BLaER1 (cell line): ENCODE results near the gene GCLC.

Experiments used
- H3K27ac ChIP-seq: shearing (Covaris generic); formaldehyde crosslinking; 2 replicates; pipeline ENCODE4 v1.8.1; 2022
- H3K27me3 ChIP-seq: shearing (Covaris generic); formaldehyde crosslinking; 2 replicates; pipeline ENCODE4 v1.8.1; 2022
- H3K36me3 ChIP-seq: shearing (Covaris generic); formaldehyde crosslinking; 2 replicates; pipeline ENCODE4 v1.8.1; 2022
- H3K4me1 ChIP-seq: shearing (Covaris generic); formaldehyde crosslinking; 2 replicates; pipeline ENCODE4 v1.8.1; 2022
- H3K4me2 ChIP-seq: shearing (Covaris generic); formaldehyde crosslinking; 2 replicates; pipeline ENCODE4 v1.8.1; 2022
- H3K4me3 ChIP-seq: shearing (Covaris generic); formaldehyde crosslinking; 2 replicates; pipeline ENCODE4 v1.8.1; 2022
- H3K9ac ChIP-seq: shearing (Covaris generic); formaldehyde crosslinking; 2 replicates; pipeline ENCODE4 v1.8.1; 2022
- H3K9me3 ChIP-seq: shearing (Covaris generic); formaldehyde crosslinking; 2 replicates; pipeline ENCODE4 v1.8.1; 2022
- H4K20me1 ChIP-seq: shearing (Covaris generic); formaldehyde crosslinking; 2 replicates; pipeline ENCODE4 v1.8.1; 2022
- Cebpa-rat ChIP-seq: shearing (Covaris generic); IDR thresholded peaks from 2 replicates; pipeline ENCODE4 v1.8.1; 2022

Gene GCLC

DNA sequence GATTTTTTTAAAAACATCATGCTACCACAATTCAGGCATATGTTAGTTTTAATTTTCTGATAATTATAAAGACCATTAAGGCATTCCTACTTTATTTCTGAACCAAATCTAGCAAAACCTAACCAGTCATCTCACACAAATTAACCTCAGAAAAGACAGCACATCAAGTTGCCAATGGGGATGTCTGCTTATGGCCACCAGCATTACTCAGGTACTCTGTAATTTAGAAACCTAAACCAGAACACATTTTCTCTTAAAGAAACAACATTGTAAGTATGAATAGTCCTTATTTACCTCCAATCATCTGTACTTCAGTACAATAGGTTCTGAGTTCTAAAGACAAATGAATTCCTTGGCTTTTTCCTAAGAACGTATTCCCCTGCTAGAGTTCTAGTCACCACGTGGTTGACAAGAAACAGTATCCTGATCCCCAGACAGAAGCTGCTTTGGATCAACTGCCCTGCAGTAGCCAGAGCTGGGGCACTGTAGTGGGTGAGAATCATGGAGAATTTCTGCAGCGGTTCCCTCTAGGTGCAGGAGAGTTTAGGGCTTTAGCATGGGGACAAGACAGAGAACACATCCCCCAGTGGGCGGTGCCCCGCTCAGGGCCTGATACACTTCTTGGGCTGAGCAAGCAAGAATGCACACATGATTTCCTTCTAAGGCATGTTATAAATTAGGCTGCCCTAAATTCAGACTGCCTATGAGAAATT is 15.4 kb downstream of the GCLC start:
- TF ChIP-seq Cebpa-rat, result no peak

DNA sequence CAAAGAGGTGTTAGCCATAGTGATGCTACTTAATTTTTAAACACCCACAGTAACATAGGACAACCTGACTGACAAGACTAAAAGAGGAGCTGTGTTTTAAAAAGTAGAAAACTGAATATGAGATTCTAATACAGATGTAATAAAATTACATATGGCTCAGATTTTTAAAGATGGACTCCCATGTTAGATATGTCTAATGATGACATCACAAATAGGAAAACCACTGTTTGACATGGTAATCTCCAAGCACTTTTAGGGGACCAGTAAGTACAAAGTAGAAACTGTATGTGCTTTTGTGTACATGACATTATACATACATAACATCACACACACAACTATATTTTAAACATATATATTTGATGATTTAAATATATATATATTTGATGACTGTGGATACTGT is 16.8 kb downstream of the GCLC start:
- Histone ChIP-seq H3K9me3 (no peaks in the 10 kb centered on the region), H3K4me1 (no peaks in the 10 kb centered on the region)

More for the DNA sequence above, 15.4 kb downstream of the GCLC start:
- Histone ChIP-seq H3K36me3 (no peaks in the 10 kb centered on the region), H3K4me1 (no peaks in the 10 kb centered on the region), H3K4me3 (no peak overlapping the region), H4K20me1 (peaks cover 85% of the 10 kb centered on the region), H3K27me3 (no peaks in the 10 kb centered on the region), H3K9me3 (no peaks in the 10 kb centered on the region), H3K9ac (no peak overlapping the region), H3K4me2 (no peak overlapping the region), H3K27ac (no peak overlapping the region)

DNA sequence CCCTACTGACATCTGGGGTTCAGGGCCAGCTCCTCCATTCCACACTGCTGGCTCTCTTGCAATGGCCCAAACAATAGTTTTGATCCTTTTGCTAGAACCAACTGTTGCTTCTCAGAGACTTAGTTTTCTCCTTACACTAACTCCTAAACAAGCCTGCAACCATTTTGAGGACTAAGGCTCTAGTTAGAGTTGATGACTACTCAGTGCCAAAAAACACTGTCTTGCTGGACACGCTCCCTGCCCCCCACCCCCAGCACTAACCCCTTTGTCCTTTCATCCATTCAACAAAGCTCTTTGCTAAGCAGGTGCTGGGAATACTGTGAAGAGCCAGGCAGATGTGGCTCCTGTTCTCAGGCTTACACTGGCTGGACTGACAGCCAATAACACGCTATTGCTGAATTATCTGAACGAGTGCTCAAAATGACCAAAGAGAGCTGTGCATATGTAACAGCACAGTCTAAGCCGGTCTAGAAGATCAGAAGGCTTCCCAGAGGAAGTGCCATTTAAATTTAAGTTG is 17.6 kb downstream of the GCLC start:
- H3K27ac ChIP-seq, result no peak overlapping the region
- H3K4me1 ChIP-seq, result no peaks in the 10 kb centered on the region
- no peaks in the 10 kb centered on the region for H3K27me3 ChIP-seq
- no peaks in the 10 kb centered on the region for H3K36me3 ChIP-seq
- H3K9me3 ChIP-seq, result no peaks in the 10 kb centered on the region
- H3K4me3 ChIP-seq, result no peak overlapping the region
- H4K20me1 ChIP-seq, result peaks cover 85% of the 10 kb centered on the region
- no peak for TF ChIP-seq Cebpa-rat
- no peak overlapping the region for H3K9ac ChIP-seq
- no peak overlapping the region for H3K4me2 ChIP-seq

More for the DNA sequence above, 16.8 kb downstream of the GCLC start:
- Histone ChIP-seq H3K27ac (no peak overlapping the region), H3K4me2 (no peak overlapping the region), H3K4me3 (no peak overlapping the region), H4K20me1 (peaks cover 87% of the 10 kb centered on the region), H3K9ac (no peak overlapping the region), H3K27me3 (no peaks in the 10 kb centered on the region), H3K36me3 (no peaks in the 10 kb centered on the region)
- no peak for TF ChIP-seq Cebpa-rat

DNA sequence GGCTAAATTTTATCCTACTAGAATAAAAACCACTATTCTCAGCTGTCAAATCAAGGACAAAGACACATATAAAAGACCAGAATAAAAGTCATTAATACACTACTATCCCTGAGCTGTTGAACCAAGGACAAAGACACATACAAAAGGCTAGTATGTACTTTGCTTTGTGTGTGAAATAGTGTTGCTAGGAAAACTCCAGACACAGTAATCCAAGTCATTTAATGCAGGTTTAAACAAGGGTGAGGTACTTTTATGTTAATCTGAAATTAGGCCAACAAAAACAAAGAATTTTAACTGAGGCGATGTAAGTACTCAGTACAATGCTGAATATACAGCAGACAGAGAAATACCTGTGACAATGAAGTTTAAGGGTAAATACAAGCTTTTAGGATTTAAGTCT is 18.9 kb downstream of the GCLC start:
- H3K4me3 ChIP-seq, result no peak overlapping the region
- H3K4me2 ChIP-seq, result no peak overlapping the region
- H3K9me3 ChIP-seq, result no peaks in the 10 kb centered on the region
- peaks cover 77% of the 10 kb centered on the region for H4K20me1 ChIP-seq
- H3K27me3 ChIP-seq, result no peaks in the 10 kb centered on the region
- no peaks in the 10 kb centered on the region for H3K4me1 ChIP-seq
- peaks cover 13% of the 10 kb centered on the region; the same call in 1 of the 2 replicates for H3K36me3 ChIP-seq
- TF ChIP-seq Cebpa-rat, result no peak
- H3K9ac ChIP-seq, result no peak overlapping the region
- H3K27ac ChIP-seq, result no peak overlapping the region

DNA sequence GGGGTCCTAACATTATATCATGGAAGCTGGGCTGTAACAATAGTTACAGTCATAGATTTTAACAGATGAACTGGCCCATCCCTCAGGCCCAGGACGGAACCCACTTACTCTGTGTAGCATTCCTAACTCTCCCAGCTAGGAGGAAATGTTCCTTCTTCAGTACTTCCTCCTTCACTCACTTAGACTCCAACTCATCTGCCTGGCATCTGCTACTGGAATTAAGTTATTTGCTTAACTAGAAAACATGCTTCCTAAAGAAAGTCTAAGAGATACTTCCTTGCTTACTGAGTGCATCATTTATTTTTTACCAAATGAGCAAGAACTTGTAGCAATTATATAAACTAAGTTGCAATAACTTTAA is 20.5 kb downstream of the GCLC start:
- H3K27ac ChIP-seq, result no peak overlapping the region
- H3K4me1 ChIP-seq, result no peaks in the 10 kb centered on the region
- no peak overlapping the region for H3K4me3 ChIP-seq
- H3K9ac ChIP-seq, result no peak overlapping the region
- H3K4me2 ChIP-seq, result no peak overlapping the region
- peaks cover 69% of the 10 kb centered on the region for H4K20me1 ChIP-seq
- TF ChIP-seq Cebpa-rat, result no peak
- no peaks in the 10 kb centered on the region for H3K27me3 ChIP-seq
- H3K36me3 ChIP-seq, result peaks cover 28% of the 10 kb centered on the region
- H3K9me3 ChIP-seq, result no peaks in the 10 kb centered on the region

DNA sequence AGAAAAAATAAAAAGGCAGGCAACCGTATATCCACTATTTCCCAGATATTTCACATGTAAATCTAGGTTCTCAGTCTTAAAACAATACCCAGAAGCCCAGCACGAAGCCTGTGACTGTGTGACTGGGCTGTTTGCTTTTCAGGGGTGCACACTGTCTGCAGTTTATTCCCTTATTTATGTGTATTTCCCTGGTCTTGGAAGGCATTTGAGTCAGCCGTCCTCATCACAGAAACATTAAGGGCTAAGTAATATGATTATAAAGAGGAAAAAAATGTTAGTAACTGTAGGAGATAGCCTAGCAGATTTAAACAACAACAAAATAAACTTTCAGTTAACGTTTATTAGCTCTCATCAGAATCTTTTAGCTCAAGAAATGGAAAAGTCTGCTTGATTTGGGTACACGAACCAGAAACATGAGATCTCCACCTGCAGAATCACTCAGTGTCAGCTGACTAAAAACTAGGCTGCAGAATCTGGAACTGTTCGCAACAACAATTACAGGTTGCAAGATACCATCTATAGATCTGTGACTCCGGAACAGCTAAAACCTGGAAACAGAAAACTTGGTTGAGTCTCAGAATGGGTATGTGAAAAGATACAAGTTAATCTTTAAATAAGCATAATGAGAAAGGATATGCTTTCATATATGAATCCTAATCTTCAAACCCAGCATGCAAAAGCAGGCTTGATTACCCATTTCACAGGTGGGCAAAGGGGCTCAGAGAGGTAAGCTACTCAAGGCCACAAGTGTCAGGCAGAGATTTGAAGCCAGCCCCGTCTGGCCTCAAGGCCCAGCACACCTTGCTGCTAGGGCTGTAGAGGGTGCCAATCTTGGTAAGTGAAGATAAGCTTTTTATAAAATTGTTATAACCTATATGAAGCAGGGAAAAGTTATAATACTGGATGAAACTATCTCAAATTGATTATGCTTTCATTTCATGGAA is 21.1 kb downstream of the GCLC start:
- no peak overlapping the region for H3K9ac ChIP-seq
- no peak overlapping the region for H3K27ac ChIP-seq
- H4K20me1 ChIP-seq, result peaks cover 62% of the 10 kb centered on the region
- H3K4me2 ChIP-seq, result no peak overlapping the region
- no peaks in the 10 kb centered on the region for H3K4me1 ChIP-seq
- no peaks in the 10 kb centered on the region for H3K9me3 ChIP-seq
- no peak overlapping the region for H3K4me3 ChIP-seq
- H3K36me3 ChIP-seq, result peaks cover 34% of the 10 kb centered on the region
- no peaks in the 10 kb centered on the region for H3K27me3 ChIP-seq
- TF ChIP-seq Cebpa-rat, result no peak

DNA sequence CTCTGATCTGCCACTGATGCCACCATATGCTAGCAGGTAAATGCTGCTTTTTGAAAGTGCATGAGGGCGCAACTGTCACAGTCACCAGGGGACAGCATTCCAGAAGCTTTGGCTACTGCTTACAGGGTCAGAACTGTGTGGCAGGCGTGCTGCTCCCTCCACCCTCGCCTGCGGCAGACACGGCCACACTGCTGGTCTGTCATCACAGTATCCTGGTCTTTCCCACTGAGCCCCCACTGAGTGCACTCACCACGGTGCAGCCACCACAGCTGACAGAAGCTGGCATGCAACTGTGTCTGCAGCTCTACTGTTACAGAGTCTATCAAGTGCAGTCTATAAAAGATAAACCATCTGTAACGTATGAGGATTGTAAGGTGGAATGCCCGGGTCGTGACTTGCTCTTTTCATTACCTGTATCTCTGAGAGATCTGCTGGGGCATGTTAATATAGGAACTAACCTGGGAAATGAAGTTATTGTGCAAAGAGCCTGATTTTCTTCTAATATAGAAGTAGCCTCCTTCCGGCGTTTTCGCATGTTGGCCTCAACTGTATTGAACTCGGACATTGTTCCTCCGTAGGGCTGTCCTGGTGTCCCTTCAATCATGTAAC is 24.5 kb downstream of the GCLC start:
- Histone ChIP-seq H3K27ac (no peak overlapping the region), H3K27me3 (no peaks in the 10 kb centered on the region), H4K20me1 (peaks cover 35% of the 10 kb centered on the region), H3K36me3 (peaks cover 50% of the 10 kb centered on the region), H3K4me2 (no peak overlapping the region), H3K9ac (no peak overlapping the region), H3K9me3 (no peaks in the 10 kb centered on the region), H3K4me3 (no peak overlapping the region), H3K4me1 (no peaks in the 10 kb centered on the region)
- no peak for TF ChIP-seq Cebpa-rat

DNA sequence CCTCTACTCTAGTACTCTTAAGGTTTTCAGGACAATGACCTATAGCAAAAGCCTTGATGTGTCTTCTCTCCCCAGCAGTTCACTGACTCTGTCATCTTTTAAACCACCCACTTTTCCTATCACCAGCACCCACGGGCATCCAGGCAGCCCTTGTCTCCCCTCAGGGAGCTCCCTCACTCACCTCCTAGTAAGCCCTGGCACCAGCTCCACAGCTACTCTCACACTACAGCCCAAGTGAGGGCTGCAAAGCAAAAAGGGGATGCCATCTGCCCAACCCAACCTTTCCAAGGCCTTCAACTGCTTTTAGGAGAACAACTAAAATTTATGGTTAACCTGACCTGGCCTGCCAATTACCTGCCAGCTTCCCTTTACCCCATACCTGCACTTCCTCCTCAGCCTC is 26.0 kb downstream of the GCLC start:
- H3K27me3 ChIP-seq, result no peaks in the 10 kb centered on the region
- no peak overlapping the region for H3K4me2 ChIP-seq
- H3K9ac ChIP-seq, result no peak overlapping the region
- no peaks in the 10 kb centered on the region for H3K4me1 ChIP-seq
- peaks cover 21% of the 10 kb centered on the region for H4K20me1 ChIP-seq
- H3K9me3 ChIP-seq, result no peaks in the 10 kb centered on the region
- no peak overlapping the region for H3K4me3 ChIP-seq
- peaks cover 66% of the 10 kb centered on the region for H3K36me3 ChIP-seq
- H3K27ac ChIP-seq, result no peak overlapping the region
- no peak for TF ChIP-seq Cebpa-rat

DNA sequence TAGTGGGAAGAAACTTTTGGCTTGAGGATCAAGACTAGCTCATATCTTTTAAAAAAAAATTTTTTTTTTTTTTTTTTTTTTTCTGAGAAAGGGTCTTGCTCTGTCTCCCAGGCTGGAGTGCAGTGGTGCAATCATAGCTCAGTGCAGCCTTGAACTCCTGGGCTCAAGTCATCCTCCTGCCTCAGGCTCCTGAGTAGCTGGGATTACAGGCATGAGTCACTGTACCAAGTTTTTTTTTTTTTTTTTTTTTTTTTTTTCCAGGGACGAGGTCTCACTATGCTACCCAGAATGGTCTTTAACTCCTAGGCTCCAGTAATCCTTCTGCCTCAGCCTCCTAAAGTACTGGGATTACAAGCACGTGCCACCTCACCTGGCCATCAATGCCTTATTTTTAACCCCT is 27.9 kb downstream of the GCLC start:
- H3K4me2 ChIP-seq, result no peak overlapping the region
- no peak overlapping the region for H3K4me3 ChIP-seq
- H3K9ac ChIP-seq, result no peak overlapping the region
- no peaks in the 10 kb centered on the region for H3K4me1 ChIP-seq
- peaks cover 74% of the 10 kb centered on the region for H3K36me3 ChIP-seq
- H3K27me3 ChIP-seq, result no peaks in the 10 kb centered on the region
- H3K27ac ChIP-seq, result no peak overlapping the region
- H3K9me3 ChIP-seq, result no peaks in the 10 kb centered on the region
- no peak for TF ChIP-seq Cebpa-rat
- H4K20me1 ChIP-seq, result 0 out of 2 replicates have a peak, but pooled peaks cover 5% of the 10 kb centered on the region
